HG03378 (cell line): Measurements from ENCODE around the gene LCN15.
"Not testable (repeated sequence)": the region's sequence is repeated elsewhere in the genome, so short reads cannot be mapped to it uniquely, and the experiment has no call there.

ENCODE experiments used
- ATAC-seq: cut with Tn5 transposase; IDR thresholded peaks from one replicate; pipeline ENCODE4 v1.9.1; 2021; ENCODE audit warnings: mild to moderate bottlenecking, moderate library complexity; ENCODE audit not compliant: unreplicated experiment

Gene LCN15, protein sequence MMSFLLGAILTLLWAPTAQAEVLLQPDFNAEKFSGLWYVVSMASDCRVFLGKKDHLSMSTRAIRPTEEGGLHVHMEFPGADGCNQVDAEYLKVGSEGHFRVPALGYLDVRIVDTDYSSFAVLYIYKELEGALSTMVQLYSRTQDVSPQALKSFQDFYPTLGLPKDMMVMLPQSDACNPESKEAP

GRCh38 chr9:136764301-136764891 lies at the start of gene LCN15:
Gene LCN15 (minus strand): TSS chr9:136764518. CDS start chr9:136764488, 30 bp downstream.
- ATAC-seq, result no peak

GRCh38 chr9:136808806-136809158 lies 44.5 kb upstream of the LCN15 start:
- no peak for ATAC-seq

DNA sequence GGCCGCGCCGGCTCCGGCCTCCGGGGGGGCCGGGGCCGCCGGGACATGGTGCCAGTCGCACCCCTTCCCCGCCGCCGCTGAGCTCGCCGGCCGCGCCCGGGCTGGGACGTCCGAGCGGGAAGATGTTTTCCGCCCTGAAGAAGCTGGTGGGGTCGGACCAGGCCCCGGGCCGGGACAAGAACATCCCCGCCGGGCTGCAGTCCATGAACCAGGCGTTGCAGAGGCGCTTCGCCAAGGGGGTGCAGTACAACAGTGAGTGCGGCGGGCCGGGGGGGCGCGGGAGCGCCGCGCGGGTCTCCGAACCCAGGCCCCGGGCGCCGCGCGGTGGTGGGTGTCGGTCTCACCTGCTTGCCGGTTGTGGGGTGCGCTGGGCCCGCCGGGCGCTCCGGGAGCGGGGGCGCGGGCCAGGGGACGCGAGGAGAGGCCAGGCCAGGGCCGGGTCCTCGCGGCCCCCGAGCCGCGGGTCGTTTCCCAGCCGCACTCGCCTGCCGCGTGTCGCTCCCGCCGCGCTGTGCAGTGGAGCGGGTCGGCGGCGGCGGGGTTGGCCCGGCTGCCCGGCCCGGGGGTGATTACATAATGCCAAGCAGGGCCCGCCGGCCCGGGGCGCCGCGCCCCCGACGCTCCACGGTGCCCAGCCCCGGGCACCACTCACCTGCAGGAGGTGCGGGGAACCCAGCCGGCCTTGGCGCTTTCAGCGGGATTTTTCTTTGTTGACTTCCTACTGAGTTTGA lies 43.9 kb upstream of the LCN15 start:
- no peak for ATAC-seq

DNA sequence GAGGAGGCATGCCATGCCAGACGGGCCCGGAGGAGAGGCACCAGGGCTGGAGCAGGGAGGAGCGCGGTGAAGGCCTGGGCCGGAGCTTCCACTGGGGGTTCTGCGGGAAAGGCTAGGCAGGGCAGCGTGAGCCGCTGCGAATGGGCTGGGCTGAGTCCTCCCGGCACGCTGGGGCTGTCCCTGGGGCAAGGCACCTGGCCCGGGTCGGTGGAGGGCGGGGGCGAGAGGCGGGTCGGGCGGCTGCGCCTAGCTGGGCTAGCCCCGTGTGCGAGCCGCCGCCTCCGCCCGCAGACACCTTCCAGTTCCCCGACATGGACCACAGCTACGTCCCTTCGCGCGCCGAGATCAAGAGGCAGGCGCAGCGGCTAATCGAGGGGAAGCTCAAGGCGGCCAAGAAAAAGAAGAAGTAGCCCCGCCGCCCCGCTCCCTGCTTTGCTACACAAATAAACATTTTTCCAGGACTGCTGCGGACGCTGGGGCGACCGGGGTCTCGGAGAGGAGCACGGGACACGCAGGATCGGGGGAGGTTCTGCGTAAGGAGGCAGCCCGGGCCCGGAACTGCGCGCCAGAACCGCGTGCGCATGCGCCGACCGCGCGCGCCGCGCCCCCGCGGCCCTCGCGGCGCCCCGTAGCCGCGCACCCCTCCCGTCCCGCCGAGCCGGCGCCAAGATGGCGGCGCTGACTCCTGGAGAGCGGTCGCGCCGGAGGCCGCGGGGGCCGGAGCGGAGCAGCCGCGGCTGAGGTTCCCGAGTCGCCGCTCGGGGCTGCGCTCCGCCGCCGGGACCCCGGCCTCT lies 43.2 kb upstream of the LCN15 start, which contains the start of gene RABL6:
RABL6 (plus strand) TSS at position 668 of the 794 bp plus-strand sequence. CDS start 249 bp downstream, outside the sequence.
- no peak for ATAC-seq

GRCh38 chr9:136806631-136807201 lies 42.4 kb upstream of the LCN15 start:
- ATAC-seq, result no peak

- no peak for ATAC-seq
Measured at GRCh38 chr9:136806067-136806466, 41.7 kb upstream of the LCN15 start.

DNA sequence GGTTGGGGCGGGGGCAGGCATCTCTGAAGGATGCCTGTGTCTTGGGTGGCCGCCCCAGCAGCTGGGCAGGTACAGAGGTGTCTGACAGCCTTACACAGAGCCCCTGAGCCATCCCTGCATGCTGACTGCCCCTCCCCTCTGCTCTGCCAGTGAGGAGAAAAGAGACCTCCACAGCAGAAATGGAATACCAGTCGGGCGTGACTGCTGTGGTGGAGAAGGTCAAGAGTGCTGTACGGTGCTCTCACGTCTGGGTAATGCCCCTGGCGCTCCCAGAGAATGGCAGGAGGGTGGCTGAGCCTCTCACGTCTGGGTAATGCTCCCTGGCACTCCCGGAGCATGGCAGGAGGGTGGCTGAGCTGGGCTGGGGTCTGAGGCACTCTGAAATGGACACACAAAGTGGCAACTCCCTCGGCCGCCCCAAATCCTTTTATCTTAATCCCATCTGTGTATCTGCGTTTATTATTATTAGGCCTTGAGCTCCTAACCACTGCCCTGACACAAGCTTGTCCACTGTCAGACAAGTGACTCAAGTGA lies 41.0 kb upstream of the LCN15 start:
- ATAC-seq, result no peak

DNA sequence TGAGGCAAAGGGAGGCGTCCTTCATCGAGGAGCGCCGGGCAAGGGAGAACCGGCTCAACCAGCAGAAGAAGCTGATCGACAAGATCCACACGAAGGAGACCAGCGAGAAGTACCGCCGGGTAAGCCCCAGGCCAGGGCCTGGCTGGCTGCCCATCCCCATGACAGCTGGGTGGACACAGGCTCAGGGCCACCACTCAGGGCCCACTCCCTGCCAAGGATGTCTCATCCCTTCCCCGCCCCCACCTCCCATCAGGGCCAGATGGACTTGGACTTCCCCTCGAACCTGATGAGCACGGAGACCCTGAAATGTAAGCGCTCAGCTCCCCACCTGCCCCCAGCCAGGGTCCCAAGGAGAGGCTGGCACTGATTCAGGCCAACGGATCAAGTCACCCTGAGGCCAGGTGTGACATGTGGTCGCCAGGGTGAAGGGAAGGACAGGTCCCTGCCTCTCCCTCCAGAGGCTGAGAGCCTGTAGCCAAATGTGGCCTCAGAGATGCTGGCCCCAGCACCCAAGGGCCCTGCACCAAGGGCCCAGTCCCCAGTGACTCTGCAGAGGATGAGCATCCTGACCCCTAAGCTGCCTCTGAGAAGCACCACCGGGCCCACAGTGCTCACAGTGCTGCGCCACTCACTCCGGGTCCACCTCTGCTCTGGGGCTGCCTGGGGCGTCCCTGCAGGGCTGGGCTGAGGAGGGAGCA lies 40.3 kb upstream of the LCN15 start:
- ATAC-seq, result no peak

GRCh38 chr9:136803551-136804508 lies 39.5 kb upstream of the LCN15 start:
- no peak for ATAC-seq

DNA sequence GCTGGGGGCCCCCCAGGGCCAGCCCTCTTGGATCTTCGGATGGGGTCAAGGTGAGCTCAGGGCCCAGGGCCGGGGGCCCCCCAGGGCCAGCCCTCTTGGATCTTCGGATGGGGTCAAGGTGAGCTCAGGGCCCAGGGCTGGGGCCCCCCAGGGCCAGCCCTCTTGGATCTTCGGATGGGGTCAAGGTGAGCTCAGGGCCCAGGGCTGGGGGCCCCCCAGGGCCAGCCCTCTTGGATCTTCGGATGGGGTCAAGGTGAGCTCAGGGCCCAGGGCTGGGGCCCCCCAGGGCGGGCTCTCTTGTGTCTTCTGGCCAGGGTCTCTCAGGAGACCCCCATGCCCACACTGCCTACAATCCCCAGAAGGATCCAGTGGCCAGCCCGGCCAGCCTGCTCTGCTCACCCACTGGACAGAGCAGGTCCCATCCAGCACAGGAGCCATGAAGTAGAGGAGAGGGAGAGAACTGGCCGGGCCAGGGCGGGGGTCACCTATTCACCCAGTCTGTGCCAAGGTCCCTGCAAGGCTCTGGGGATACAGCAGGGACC lies 38.8 kb upstream of the LCN15 start:
- ATAC-seq, result not testable (repeated sequence)

- ATAC-seq, result no peak
Measured at GRCh38 chr9:136802321-136802720, 38.0 kb upstream of the LCN15 start.

DNA sequence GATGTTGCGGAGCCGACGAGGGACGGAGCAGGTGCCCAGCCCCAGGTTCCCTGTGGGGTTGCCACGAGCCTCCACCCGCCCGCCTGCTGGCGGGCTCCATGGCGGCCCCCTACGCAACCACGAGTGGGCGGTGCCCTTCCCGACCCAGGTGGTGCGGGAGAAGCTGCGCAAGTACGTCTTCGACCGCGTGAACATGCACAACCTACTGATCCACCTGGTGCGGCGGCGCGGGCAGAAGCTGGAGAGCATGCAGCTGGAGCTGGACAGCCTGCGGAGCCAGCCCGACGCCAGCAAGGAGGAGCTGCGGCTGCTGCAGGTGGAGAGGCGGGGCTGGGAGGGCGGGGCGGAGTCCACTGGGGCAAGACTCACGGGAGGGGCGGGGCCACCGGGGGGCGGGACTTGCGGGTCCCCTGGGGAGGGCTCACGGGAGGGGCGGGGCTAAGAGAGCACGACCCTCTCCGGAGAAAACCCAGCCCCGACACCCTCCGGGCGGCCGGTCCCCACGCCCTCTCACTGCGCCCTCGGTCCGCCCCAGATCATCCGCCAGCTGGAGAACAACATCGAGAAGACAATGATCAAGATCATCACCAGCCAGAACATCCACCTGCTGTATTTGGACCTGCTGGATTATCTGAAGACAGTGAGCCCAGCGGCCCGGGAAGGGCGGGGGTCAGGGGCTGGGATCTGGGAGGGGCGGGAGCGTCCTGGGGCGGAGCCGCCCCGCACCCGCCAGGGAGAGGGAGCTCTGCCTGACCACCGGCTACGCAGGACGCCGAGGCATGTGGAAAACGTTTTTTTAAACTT lies 35.7 kb upstream of the LCN15 start:
- no peak for ATAC-seq

GRCh38 chr9:136799079-136799853 lies 34.9 kb upstream of the LCN15 start:
- no peak for ATAC-seq

GRCh38 chr9:136798708-136799078 lies 34.4 kb upstream of the LCN15 start:
- no peak for ATAC-seq

- ATAC-seq, result not testable (repeated sequence)
Measured at GRCh38 chr9:136796775-136797347, 32.5 kb upstream of the LCN15 start.

DNA sequence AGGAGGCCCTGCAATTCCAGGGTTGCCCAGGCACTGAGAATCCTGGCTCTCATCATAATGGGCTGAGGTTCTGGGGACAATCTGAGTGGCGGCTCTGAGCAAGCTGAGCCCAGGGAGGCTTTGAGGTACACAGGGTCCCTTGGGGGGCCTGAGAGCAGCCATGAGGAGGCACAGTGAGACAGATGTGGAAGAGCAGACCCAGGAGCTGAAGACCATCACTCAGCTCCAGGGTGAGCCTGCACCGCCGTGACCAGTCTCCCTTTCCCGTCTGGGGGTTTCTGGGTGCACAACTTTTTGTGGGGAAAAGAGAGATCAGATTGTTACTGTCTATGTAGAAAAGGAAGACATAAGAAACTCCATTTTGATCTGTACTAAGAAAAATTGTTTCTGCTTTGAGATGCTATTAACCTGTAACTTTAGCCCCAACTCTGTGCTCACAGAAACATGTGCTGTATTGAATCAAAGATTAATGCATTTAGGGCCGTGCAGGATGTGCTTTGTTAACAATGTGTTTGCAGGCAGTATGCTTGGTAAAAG lies 32.0 kb upstream of the LCN15 start, which contains the start of gene CCDC183:
CCDC183 (plus strand) TSS at position 101 of the 537 bp plus-strand sequence; CDS start at position 161, 60 bp downstream.
- ATAC-seq, result no peak

DNA sequence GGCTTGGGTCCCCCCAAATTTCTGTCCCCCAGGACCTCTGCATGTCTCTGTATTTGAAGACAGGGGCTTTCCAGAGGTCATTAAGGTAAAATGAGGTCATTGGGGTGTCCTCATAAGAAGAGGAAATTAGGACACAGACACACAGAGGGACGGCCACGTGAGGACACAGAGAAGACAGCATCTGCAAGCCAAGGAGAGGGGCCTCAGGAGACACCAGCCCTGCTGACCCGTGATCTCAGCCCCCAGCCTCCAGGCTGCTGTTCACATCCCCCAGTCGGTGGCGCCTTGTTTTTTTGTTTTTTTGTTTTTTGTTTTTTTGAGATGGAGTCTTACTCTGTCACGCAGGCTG lies 30.7 kb upstream of the LCN15 start:
- ATAC-seq, result no peak
